NT2/D1 (cell line): ENCODE results near the gene PLCL1.

Experiments used
- DNase-seq: peaks from one replicate; pipeline ENCODE4 v3.0.0-alpha.2; 2011; ENCODE audit warnings: low read depth, low spot score
- H3K27me3 ChIP-seq: 2 replicates; pipeline ENCODE4 v1.6.0; 2011; ENCODE audit warnings: mild to moderate bottlenecking; ENCODE audit not compliant: insufficient read length, insufficient read depth
- H3K36me3 ChIP-seq: 2 replicates; pipeline ENCODE4 v1.6.1; 2011; ENCODE audit warnings: mild to moderate bottlenecking, low read length, mixed read lengths; ENCODE audit not compliant: insufficient read depth, insufficient read length
- H3K4me1 ChIP-seq: 2 replicates; pipeline ENCODE4 v1.5.1; 2011; ENCODE audit not compliant: insufficient read depth, insufficient read length
- H3K4me3 ChIP-seq: 2 replicates; pipeline ENCODE4 v1.5.1; 2011; ENCODE audit warnings: low read depth; ENCODE audit not compliant: insufficient read length
- H3K9ac ChIP-seq: 2 replicates; pipeline ENCODE4 v1.6.0; 2011; ENCODE audit warnings: low read depth; ENCODE audit not compliant: insufficient read length
- H3K9me3 ChIP-seq: 2 replicates; pipeline ENCODE4 v1.5.1; 2011; ENCODE audit warnings: mild to moderate bottlenecking, low read length; ENCODE audit not compliant: insufficient read depth
- SUZ12 ChIP-seq: IDR thresholded peaks from 2 replicates; pipeline ENCODE4 v1.6.1; 2011; ENCODE audit not compliant: insufficient read length, insufficient read depth; ENCODE audit errors: extremely low read depth
- YY1 ChIP-seq: IDR thresholded peaks from 2 replicates; pipeline ENCODE4 v1.6.1; 2011; ENCODE audit not compliant: insufficient read length, insufficient read depth
- ZNF274 ChIP-seq: IDR thresholded peaks from 2 replicates; pipeline ENCODE4 v1.6.1; 2011; ENCODE audit warnings: mild to moderate bottlenecking, low read depth, low read length

The PLCL1 gene

DNA sequence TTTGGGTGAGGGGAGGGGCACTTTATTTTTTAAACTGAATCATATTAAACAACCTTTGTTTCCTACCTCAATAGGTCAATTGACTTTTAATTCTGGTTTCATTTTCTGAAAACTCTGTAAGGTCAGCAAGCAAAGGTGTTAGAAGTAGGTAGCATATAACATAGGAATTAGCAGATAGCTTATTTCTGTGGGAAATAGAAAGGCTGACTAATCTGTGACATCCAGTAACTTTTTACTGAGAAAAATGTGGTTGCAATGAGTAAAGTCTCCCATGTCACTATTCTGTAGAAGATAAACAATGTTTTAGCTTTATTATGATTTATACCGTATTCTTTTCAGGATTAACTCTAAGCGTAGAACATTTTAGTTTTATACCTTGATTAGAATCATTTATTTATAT is 240.4 kb downstream of the PLCL1 start:
- TF ChIP-seq ZNF274 (no peak), YY1 (no peak), SUZ12 (no peak)
- H3K4me3 ChIP-seq: no peak overlapping the region
- no peaks in the 10 kb centered on the region for H3K9me3 ChIP-seq
- no peaks in the 10 kb centered on the region for H3K36me3 ChIP-seq
- no peaks in the 10 kb centered on the region for H3K4me1 ChIP-seq
- no peak for DNase-seq
- H3K27me3 ChIP-seq: no peaks in the 10 kb centered on the region
- H3K9ac ChIP-seq: no peak overlapping the region

DNA sequence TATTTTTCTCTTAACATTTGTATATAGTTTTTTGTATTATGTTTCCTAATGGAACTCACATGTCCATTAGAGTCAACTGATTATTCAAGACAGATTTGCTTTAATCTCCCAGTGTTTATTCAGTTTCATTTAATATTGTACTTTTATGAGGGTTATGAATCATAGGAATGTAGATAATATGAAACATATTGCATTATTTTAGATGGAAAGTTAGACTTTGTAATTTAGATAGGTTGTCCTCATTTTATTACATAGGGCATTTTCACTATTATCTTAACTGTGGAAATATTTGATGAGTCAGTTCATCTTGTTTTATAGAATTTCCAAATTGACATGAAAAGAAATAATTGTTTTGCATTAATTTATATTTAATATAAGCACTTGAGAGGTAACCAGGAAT is 240.8 kb downstream of the PLCL1 start:
- Histone ChIP-seq H3K4me3 (no peak overlapping the region), H3K9ac (no peak overlapping the region), H3K27me3 (no peaks in the 10 kb centered on the region), H3K36me3 (no peaks in the 10 kb centered on the region), H3K4me1 (no peaks in the 10 kb centered on the region), H3K9me3 (no peaks in the 10 kb centered on the region)
- no peak for DNase-seq
- TF ChIP-seq YY1: no peak
- TF ChIP-seq SUZ12: no peak
- TF ChIP-seq ZNF274: no peak

DNA sequence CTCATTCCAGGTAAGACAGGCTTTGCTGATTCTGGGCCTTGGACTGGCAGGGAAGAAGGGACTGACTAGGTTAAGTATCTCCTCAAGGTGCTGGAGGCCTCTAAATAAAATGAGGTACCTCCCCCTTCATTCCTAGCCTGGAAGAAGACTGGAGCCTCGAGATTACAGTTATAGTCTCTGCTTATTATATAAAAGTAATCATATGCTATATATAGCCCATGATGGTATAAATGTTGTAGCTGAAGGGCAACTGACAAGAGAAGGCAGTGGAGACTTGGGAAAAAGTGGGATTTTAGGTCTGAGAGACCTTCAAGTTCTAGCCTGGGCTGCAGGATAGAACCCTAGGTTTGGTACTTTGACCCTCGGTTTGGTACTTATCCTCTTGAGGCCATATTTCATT is 248.3 kb downstream of the PLCL1 start:
- H3K9ac ChIP-seq: no peak overlapping the region
- no peak for DNase-seq
- no peaks in the 10 kb centered on the region for H3K9me3 ChIP-seq
- H3K4me1 ChIP-seq: no peaks in the 10 kb centered on the region
- no peak overlapping the region for H3K4me3 ChIP-seq
- TF ChIP-seq SUZ12 (no peak), ZNF274 (no peak), YY1 (no peak)
- H3K36me3 ChIP-seq: no peaks in the 10 kb centered on the region
- no peaks in the 10 kb centered on the region for H3K27me3 ChIP-seq

DNA sequence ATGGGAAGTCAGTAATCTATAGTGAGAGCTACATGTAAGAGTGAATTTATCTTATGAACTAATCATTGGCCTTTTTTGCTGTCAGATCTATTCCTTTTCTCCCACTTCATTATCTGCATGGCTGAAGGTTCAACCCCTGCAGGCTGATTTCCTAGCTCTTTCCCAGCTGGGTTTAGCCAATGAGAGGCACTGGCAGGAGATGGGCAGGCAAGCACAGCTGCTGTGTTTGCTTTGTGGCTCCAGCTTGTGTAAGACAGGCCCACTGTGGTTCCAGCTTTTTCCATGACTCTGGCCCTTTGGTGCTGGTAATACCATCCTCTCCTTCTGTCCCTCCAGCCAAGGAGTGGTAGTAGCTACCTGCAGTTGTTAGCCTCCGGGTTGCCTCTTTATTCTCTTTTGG is 248.8 kb downstream of the PLCL1 start:
- TF ChIP-seq YY1 (no peak), ZNF274 (no peak), SUZ12 (no peak)
- no peak for DNase-seq
- H3K4me3 ChIP-seq: no peak overlapping the region
- H3K9me3 ChIP-seq: no peaks in the 10 kb centered on the region
- H3K4me1 ChIP-seq: no peaks in the 10 kb centered on the region
- H3K9ac ChIP-seq: no peak overlapping the region
- no peaks in the 10 kb centered on the region for H3K36me3 ChIP-seq
- H3K27me3 ChIP-seq: no peaks in the 10 kb centered on the region

DNA sequence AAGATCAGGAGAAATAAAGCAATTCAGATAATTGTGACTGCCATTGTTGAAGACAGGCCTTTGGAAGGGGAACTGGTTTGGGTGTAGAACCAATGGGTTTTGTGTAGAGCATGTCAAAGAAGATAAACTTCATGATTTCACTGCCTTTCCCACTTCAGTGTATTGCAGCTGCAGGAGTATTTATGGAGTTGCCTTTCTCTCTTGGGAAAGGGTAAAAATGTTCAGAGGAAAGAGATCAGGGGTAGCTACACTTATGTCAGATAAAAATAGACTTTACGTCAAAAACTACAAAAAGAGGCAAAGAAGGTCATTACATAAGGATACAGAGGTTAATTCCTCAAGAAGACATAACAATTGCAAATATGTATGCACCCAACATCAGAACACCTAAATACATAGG is 249.4 kb downstream of the PLCL1 start:
- DNase-seq: no peak
- no peaks in the 10 kb centered on the region for H3K4me1 ChIP-seq
- no peaks in the 10 kb centered on the region for H3K27me3 ChIP-seq
- no peaks in the 10 kb centered on the region for H3K36me3 ChIP-seq
- H3K9ac ChIP-seq: no peak overlapping the region
- no peak for TF ChIP-seq YY1
- no peak for TF ChIP-seq ZNF274
- TF ChIP-seq SUZ12: no peak
- no peak overlapping the region for H3K4me3 ChIP-seq
- H3K9me3 ChIP-seq: no peaks in the 10 kb centered on the region

DNA sequence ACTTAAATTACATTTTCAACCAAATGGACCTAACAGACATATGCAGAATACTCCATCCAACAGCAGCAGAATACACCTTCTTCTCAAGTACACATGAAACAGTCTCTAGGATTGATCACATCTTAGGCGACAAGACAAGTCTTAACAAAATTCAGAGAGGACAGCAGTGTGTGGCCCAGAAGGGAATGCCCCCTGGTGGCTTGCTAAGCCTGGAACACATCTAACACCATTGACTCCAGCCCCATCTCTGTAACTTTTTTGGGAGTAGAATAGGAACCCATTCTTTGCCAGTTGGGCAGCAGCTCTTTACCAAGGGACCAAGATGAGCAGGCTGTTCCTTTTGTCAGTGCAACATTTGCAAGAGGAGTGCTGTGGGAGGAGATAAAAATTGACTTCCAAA is 249.9 kb downstream of the PLCL1 start:
- Histone ChIP-seq H3K9ac (no peak overlapping the region), H3K4me1 (no peaks in the 10 kb centered on the region), H3K9me3 (no peaks in the 10 kb centered on the region), H3K4me3 (no peak overlapping the region), H3K36me3 (no peaks in the 10 kb centered on the region), H3K27me3 (no peaks in the 10 kb centered on the region)
- peak; percentile 30 for DNase-seq
- TF ChIP-seq SUZ12: no peak
- TF ChIP-seq YY1: no peak
- no peak for TF ChIP-seq ZNF274

DNA sequence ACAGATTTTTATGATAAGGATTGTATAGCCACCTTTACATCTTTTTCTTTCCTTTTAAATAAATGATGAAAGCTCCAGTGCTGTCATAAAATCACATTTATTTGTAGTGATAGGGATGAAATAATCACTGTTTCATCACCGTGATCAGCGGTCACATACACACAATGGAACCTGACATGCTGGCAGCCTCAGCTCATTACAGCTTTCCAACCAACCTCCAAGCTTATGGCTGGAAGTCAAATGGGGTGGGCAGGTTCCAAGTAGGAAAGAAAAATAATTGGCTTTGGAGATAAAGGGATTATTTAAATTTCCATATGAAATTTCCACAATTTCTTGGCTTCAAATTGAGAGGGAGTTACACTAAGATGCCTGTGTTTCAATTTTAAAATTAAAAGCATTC is 251.3 kb downstream of the PLCL1 start:
- no peaks in the 10 kb centered on the region for H3K36me3 ChIP-seq
- TF ChIP-seq ZNF274: no peak
- H3K9me3 ChIP-seq: no peaks in the 10 kb centered on the region
- DNase-seq: no peak
- H3K9ac ChIP-seq: no peak overlapping the region
- no peaks in the 10 kb centered on the region for H3K4me1 ChIP-seq
- H3K27me3 ChIP-seq: no peaks in the 10 kb centered on the region
- no peak overlapping the region for H3K4me3 ChIP-seq

DNA sequence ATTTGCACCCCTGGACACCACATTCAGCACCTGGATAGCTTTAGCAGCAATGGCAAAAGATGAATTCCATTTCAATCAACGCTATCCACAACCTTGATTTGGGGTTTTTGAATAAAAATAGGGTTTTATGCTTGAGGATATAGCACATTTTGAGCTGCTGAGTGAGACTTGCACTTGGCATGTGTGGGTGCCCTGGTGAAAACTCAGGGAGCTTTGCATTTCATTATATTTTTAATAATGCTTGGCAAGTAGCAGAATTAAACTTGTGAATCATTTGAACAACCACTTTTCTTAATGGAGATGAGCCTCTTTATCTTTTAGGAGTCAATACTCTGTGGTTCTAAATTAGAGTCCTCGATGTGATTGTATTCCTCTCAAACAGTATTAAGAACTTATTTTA is 252.4 kb downstream of the PLCL1 start:
- H3K27me3 ChIP-seq: no peaks in the 10 kb centered on the region
- no peaks in the 10 kb centered on the region for H3K4me1 ChIP-seq
- H3K9me3 ChIP-seq: no peaks in the 10 kb centered on the region
- no peak for TF ChIP-seq ZNF274
- TF ChIP-seq YY1: no peak
- TF ChIP-seq SUZ12: no peak
- no peak for DNase-seq
- no peaks in the 10 kb centered on the region for H3K36me3 ChIP-seq
- no peak overlapping the region for H3K9ac ChIP-seq
- H3K4me3 ChIP-seq: no peak overlapping the region
